ENCODE results near the gene P2RX5. TPM values are rescaled to one million over a fixed set of nuclear protein-coding genes. Genes with fewer than 3 reads are reported as not detected.
"Not testable (repeated sequence)": the region's sequence is repeated elsewhere in the genome, so short reads cannot be mapped to it uniquely, and the experiment has no call there.

The P2RX5 gene
- polyA plus RNA-seq, 1 donor (not counting 4 experiments of a cell fraction or from before 2014, with no cell fraction given) = 0.43 TPM

GRCh38 chr17:3730881-3731429, 35.0 kb upstream of the P2RX5 start:
- H3K27ac ChIP-seq (ENCODE audit: control insufficient read depth, insufficient read depth, low read length) = no peak overlapping the region
- H2AFZ ChIP-seq (ENCODE audit: control insufficient read depth, low read length) = no peak overlapping the region
- no peak overlapping the region for H3K4me2 ChIP-seq (ENCODE audit: control insufficient read depth, extremely low read depth, insufficient read depth, low read depth, low read length)
- TF ChIP-seq EZH2 (IDR thresholded peaks at IDR 0.05; ENCODE audit: low read length) (no peak), CTCF (optimal IDR thresholded peaks at IDR 0.05 in 1 of 3, IDR thresholded peaks at IDR 0.05 in 1 of 3, conservative IDR thresholded peaks at IDR 0.05 in 1 of 3; ENCODE audit: extremely low read depth in 1 of 3, insufficient read depth in 2 of 3, low read length in 3 of 3) (no peak)
- H3K27me3 ChIP-seq (ENCODE audit: control insufficient read depth, extremely low read depth, insufficient read depth, low read length) = no peaks in the 10 kb centered on the region
- no peak for DNase-seq (ENCODE audit: low read depth, low spot score)
- H3K9ac ChIP-seq (ENCODE audit: control insufficient read depth, extremely low read depth, insufficient read depth, low read length) = no peak overlapping the region
- H4K20me1 ChIP-seq (ENCODE audit: control insufficient read depth, extremely low read depth, insufficient read depth, low read length) = no peaks in the 10 kb centered on the region
- no peak for FAIRE-seq
- H3K4me3 ChIP-seq (ENCODE audit: control insufficient read depth in 2 of 3, extremely low read depth in 1 of 3, insufficient read depth in 2 of 3, low read depth in 1 of 3, low read length in 3 of 3) = no peak overlapping the region
- peaks cover 0 to 15% of the 10 kb centered on the region in 2 experiments for H3K36me3 ChIP-seq (ENCODE audit: control insufficient read depth in 2 of 2, extremely low read depth in 1 of 2, insufficient read depth in 2 of 2, low read length in 2 of 2)
- H3K79me2 ChIP-seq (ENCODE audit: control insufficient read depth, insufficient read depth, low read length) = peaks cover 7% of the 10 kb centered on the region
- H3K9me3 ChIP-seq (ENCODE audit: control insufficient read depth, low read depth, low read length) = no peaks in the 10 kb centered on the region
- H3K9me1 ChIP-seq (ENCODE audit: control insufficient read depth, extremely low read depth, insufficient read depth, low read length) = no peaks in the 10 kb centered on the region
- no peaks in the 10 kb centered on the region for H3K4me1 ChIP-seq (ENCODE audit: control insufficient read depth, extremely low read depth, insufficient read depth, low read length)
- dilution Hi-C loops (cut with MboI; ENCODE audit: extremely low pct_ligation_motif_present, low sequenced_read_pairs) = no loop called here

GRCh38 chr17:3729881-3730280, 33.9 kb upstream of the P2RX5 start:
- Histone ChIP-seq H3K9ac (ENCODE audit: control insufficient read depth, extremely low read depth, insufficient read depth, low read length) (no peak overlapping the region), H3K4me3 (ENCODE audit: control insufficient read depth in 2 of 3, extremely low read depth in 1 of 3, insufficient read depth in 2 of 3, low read depth in 1 of 3, low read length in 3 of 3) (no peak overlapping the region), H4K20me1 (ENCODE audit: control insufficient read depth, extremely low read depth, insufficient read depth, low read length) (no peaks in the 10 kb centered on the region), H2AFZ (ENCODE audit: control insufficient read depth, low read length) (no peak overlapping the region), H3K27me3 (ENCODE audit: control insufficient read depth, extremely low read depth, insufficient read depth, low read length) (no peaks in the 10 kb centered on the region), H3K9me1 (ENCODE audit: control insufficient read depth, extremely low read depth, insufficient read depth, low read length) (no peaks in the 10 kb centered on the region), H3K4me1 (ENCODE audit: control insufficient read depth, extremely low read depth, insufficient read depth, low read length) (peaks cover 4% of the 10 kb centered on the region), H3K36me3 (ENCODE audit: control insufficient read depth in 2 of 2, extremely low read depth in 1 of 2, insufficient read depth in 2 of 2, low read length in 2 of 2) (peaks cover 0 to 23% of the 10 kb centered on the region in 2 experiments), H3K27ac (ENCODE audit: control insufficient read depth, insufficient read depth, low read length) (no peak overlapping the region), H3K9me3 (ENCODE audit: control insufficient read depth, low read depth, low read length) (no peaks in the 10 kb centered on the region), H3K4me2 (ENCODE audit: control insufficient read depth, extremely low read depth, insufficient read depth, low read depth, low read length) (no peak overlapping the region), H3K79me2 (ENCODE audit: control insufficient read depth, insufficient read depth, low read length) (peaks cover 18% of the 10 kb centered on the region)
- no peak for FAIRE-seq
- TF ChIP-seq CTCF (optimal IDR thresholded peaks at IDR 0.05 in 1 of 3, IDR thresholded peaks at IDR 0.05 in 1 of 3, conservative IDR thresholded peaks at IDR 0.05 in 1 of 3; ENCODE audit: extremely low read depth in 1 of 3, insufficient read depth in 2 of 3, low read length in 3 of 3) = no peak
- TF ChIP-seq EZH2 (IDR thresholded peaks at IDR 0.05; ENCODE audit: low read length) = no peak
- DNase-seq (ENCODE audit: low read depth, low spot score) = no peak
- dilution Hi-C loops (cut with MboI; ENCODE audit: extremely low pct_ligation_motif_present, low sequenced_read_pairs) = no loop called here

GRCh38 chr17:3728099-3728498, 32.1 kb upstream of the P2RX5 start:
- peaks cover 34% of the 10 kb centered on the region for H3K79me2 ChIP-seq (ENCODE audit: control insufficient read depth, insufficient read depth, low read length)
- H4K20me1 ChIP-seq (ENCODE audit: control insufficient read depth, extremely low read depth, insufficient read depth, low read length); H3K4me2 ChIP-seq (ENCODE audit: control insufficient read depth, extremely low read depth, insufficient read depth, low read depth, low read length); FAIRE-seq; H3K9ac ChIP-seq (ENCODE audit: control insufficient read depth, extremely low read depth, insufficient read depth, low read length); H3K9me3 ChIP-seq (ENCODE audit: control insufficient read depth, low read depth, low read length); H2AFZ ChIP-seq (ENCODE audit: control insufficient read depth, low read length); DNase-seq (ENCODE audit: low read depth, low spot score); dilution Hi-C loops (cut with MboI; ENCODE audit: extremely low pct_ligation_motif_present, low sequenced_read_pairs); H3K27ac ChIP-seq (ENCODE audit: control insufficient read depth, insufficient read depth, low read length); H3K27me3 ChIP-seq (ENCODE audit: control insufficient read depth, extremely low read depth, insufficient read depth, low read length); H3K4me1 ChIP-seq (ENCODE audit: control insufficient read depth, extremely low read depth, insufficient read depth, low read length); H3K9me1 ChIP-seq (ENCODE audit: control insufficient read depth, extremely low read depth, insufficient read depth, low read length); H3K4me3 ChIP-seq (ENCODE audit: control insufficient read depth in 2 of 3, extremely low read depth in 1 of 3, insufficient read depth in 2 of 3, low read depth in 1 of 3, low read length in 3 of 3): not testable (repeated sequence)
- H3K36me3 ChIP-seq (ENCODE audit: control insufficient read depth in 2 of 2, extremely low read depth in 1 of 2, insufficient read depth in 2 of 2, low read length in 2 of 2) = peaks cover 0 to 23% of the 10 kb centered on the region in 2 experiments

Data from keratinocyte (primary cell).